IMR-90 (cell line): ENCODE data around the gene CTNND2. TPM values are rescaled to one million over a fixed set of nuclear protein-coding genes. Genes with fewer than 3 reads are reported as not detected.

ENCODE experiments used
- ATAC-seq: fragments of 200-7000 bp; cut with Tn5 transposase; 2 replicates; pipeline ENCODE4 v1.9.1; 2020; ENCODE audit warnings: low read depth, mild to moderate bottlenecking, moderate library complexity
- BruUV-seq: library from RNA; stranded (reverse); fragments of 400-500 nt; replicated peaks from 2 replicates; lab custom pipeline; 2021; lab: Mats Ljungman, UMichigan
- CTCF ChIA-PET: fragments of 300-600 bp; formaldehyde crosslinking; extraction: SDS; loops from one replicate; lab custom pipeline; 2021; ENCODE audit warnings: antibody characterized with exemption; lab: Yijun Ruan, JAX
- POLR2A ChIA-PET: fragments of 300-600 bp; sonication (Branson Sonifier 250); formaldehyde crosslinking; loops from one replicate; lab custom pipeline; 2022; ENCODE audit warnings: antibody characterized with exemption; ENCODE audit not compliant: unreplicated experiment; lab: Charles Lee
- DNase-seq: peaks from one replicate; pipeline ENCODE4 v3.0.0; 2013
- H2AFZ ChIP-seq: replicated peaks from 2 replicates; pipeline ENCODE3; 2013; ENCODE audit warnings: low read length, mild to moderate bottlenecking; ENCODE audit not compliant: poor library complexity
- H2AK5ac ChIP-seq: 2 replicates; pipeline ENCODE4 v1.6.1; 2013; ENCODE audit warnings: low read depth, low read length, inconsistent platforms
- H2AK9ac ChIP-seq: replicated peaks from 2 replicates; pipeline ENCODE3; 2013; ENCODE audit warnings: mild to moderate bottlenecking, low read depth, low read length, moderate library complexity; ENCODE audit not compliant: poor library complexity
- H2BK120ac ChIP-seq: 2 replicates; pipeline ENCODE4 v1.6.1; 2013; ENCODE audit warnings: low read depth, low read length, inconsistent platforms
- H2BK15ac ChIP-seq: 3 replicates; pipeline ENCODE4 v1.6.1; 2013; ENCODE audit warnings: low read depth, low read length, inconsistent platforms
- H2BK20ac ChIP-seq: 2 replicates; pipeline ENCODE4 v1.6.1; 2013; ENCODE audit warnings: low read depth, mild to moderate bottlenecking, inconsistent platforms, low read length, moderate library complexity
- H2BK5ac ChIP-seq: 2 replicates; pipeline ENCODE4 v1.6.1; 2013; ENCODE audit warnings: mild to moderate bottlenecking, low read depth, low read length, inconsistent platforms; ENCODE audit not compliant: poor library complexity, severe bottlenecking
- H3K14ac ChIP-seq: replicated peaks from 2 replicates; pipeline ENCODE4 v1.6.1; 2013; ENCODE audit warnings: low read depth, low read length, inconsistent platforms
- H3K18ac ChIP-seq: 2 replicates; pipeline ENCODE4 v1.6.1; 2013; ENCODE audit warnings: low read depth, low read length, control low read depth
- H3K23ac ChIP-seq: 2 replicates; pipeline ENCODE4 v1.6.1; 2013; ENCODE audit warnings: low read depth, low read length, inconsistent platforms
- H3K27ac ChIP-seq: 2 replicates; pipeline ENCODE4 v1.5.1; 2013; ENCODE audit warnings: mild to moderate bottlenecking, control low read depth, low read length; ENCODE audit not compliant: insufficient read depth
- H3K27me3 ChIP-seq: 2 replicates; pipeline ENCODE4 v1.6.1; 2013; ENCODE audit warnings: low read length; ENCODE audit not compliant: control insufficient read depth, insufficient read depth
- H3K36me3 ChIP-seq: 2 replicates; pipeline ENCODE4 v1.6.1; 2013; ENCODE audit warnings: low read length, mixed read lengths; ENCODE audit not compliant: control insufficient read depth, insufficient read depth
- H3K4ac ChIP-seq: 2 replicates; pipeline ENCODE4 v1.6.1; 2013; ENCODE audit warnings: low read depth, low read length, inconsistent platforms
- H3K4me1 ChIP-seq: 2 replicates; pipeline ENCODE4 v1.6.1; 2013; ENCODE audit warnings: low read length, mixed read lengths; ENCODE audit not compliant: control insufficient read depth, insufficient read depth
- H3K4me2 ChIP-seq: 2 replicates; pipeline ENCODE4 v1.6.1; 2013; ENCODE audit warnings: low read depth, mild to moderate bottlenecking, control low read depth, low read length, moderate library complexity
- H3K4me3 ChIP-seq: 2 replicates; pipeline ENCODE4 v1.5.1; 2013; ENCODE audit warnings: low read depth, mild to moderate bottlenecking, control low read depth, low read length, moderate library complexity; ENCODE audit not compliant: insufficient read depth
- H3K56ac ChIP-seq: 2 replicates; pipeline ENCODE4 v1.6.1; 2013; ENCODE audit warnings: low read length, inconsistent platforms; ENCODE audit not compliant: insufficient read depth; ENCODE audit errors: extremely low read depth
- H3K79me1 ChIP-seq, 2 experiments: 2 replicates each; pipeline ENCODE4 v1.6.1; 2013; ENCODE audit warnings: low read length in 2 of 2, inconsistent platforms in 1 of 2, low read depth in 1 of 2
- H3K9ac ChIP-seq: 2 replicates; pipeline ENCODE4 v1.6.1; 2013; ENCODE audit warnings: low read depth, low read length, control low read depth
- H3K9me1 ChIP-seq: 2 replicates; pipeline ENCODE4 v1.6.1; 2013; ENCODE audit warnings: low read length, inconsistent platforms; ENCODE audit not compliant: insufficient read depth
- H3K9me3 ChIP-seq: 2 replicates; pipeline ENCODE4 v1.6.1; 2013; ENCODE audit warnings: low read length; ENCODE audit not compliant: control insufficient read depth, insufficient read depth
- H4K20me1 ChIP-seq: 2 replicates; pipeline ENCODE4 v1.6.1; 2013; ENCODE audit warnings: low read length, inconsistent platforms; ENCODE audit not compliant: insufficient read depth
- H4K5ac ChIP-seq: 2 replicates; pipeline ENCODE4 v1.6.1; 2013; ENCODE audit warnings: mild to moderate bottlenecking, low read depth, low read length, control low read depth
- H4K8ac ChIP-seq, 2 experiments: 2 replicates each; pipeline ENCODE4 v1.6.1; 2013; ENCODE audit warnings: low read depth in 2 of 2, low read length in 2 of 2, control low read depth in 1 of 2, inconsistent platforms in 1 of 2
- H4K91ac ChIP-seq: 2 replicates; pipeline ENCODE4 v1.6.1; 2013; ENCODE audit warnings: low read depth, low read length, inconsistent platforms; ENCODE audit not compliant: insufficient read depth
- CEBPB ChIP-seq: IDR thresholded peaks from 2 replicates; pipeline ENCODE4 v1.6.1; 2012; ENCODE audit warnings: low read depth, low read length, improper control_type of control experiment
- MXI1 ChIP-seq: IDR thresholded peaks from 2 replicates; pipeline ENCODE4 v1.6.1; 2012; ENCODE audit warnings: low read depth, mild to moderate bottlenecking, low read length, moderate library complexity, borderline replicate concordance
- POLR2A ChIP-seq: IDR thresholded peaks from 2 replicates; pipeline ENCODE4 v1.6.1; 2012; ENCODE audit warnings: mild to moderate bottlenecking, low read depth, low read length
- RCOR1 ChIP-seq: IDR thresholded peaks from 2 replicates; pipeline ENCODE4 v1.6.1; 2012; ENCODE audit warnings: mild to moderate bottlenecking, low read length, improper control_type of control experiment; ENCODE audit not compliant: insufficient replicate concordance
- WGBS, 2 experiments: methylation state at CpG; one replicate each; pipeline versions ENCODE4 v1.1.5 to v1.1.7; 2013; ENCODE audit warnings: missing lambda C conversion rate in 2 of 2; ENCODE audit not compliant: insufficient read length in 1 of 2; ENCODE audit errors: extremely low coverage in 2 of 2; 5-methylcytosine and 5-hydroxymethylcytosine counted together
- dilution Hi-C: fragments of 300-500 bp; cut with HindIII; formaldehyde crosslinking; loops from one replicate; pipeline ENCODE4 v1.14.3; 2018; ENCODE audit warnings: low sequenced_read_pairs; ENCODE audit not compliant: unreplicated experiment
- in situ Hi-C: fragments of 300-500 bp; cut with MboI; formaldehyde crosslinking; loops from 3 replicates; pipeline ENCODE4 v1.14.3; 2019; ENCODE audit warnings: low sequenced_read_pairs, inconsistent platforms, mixed read lengths
- intact Hi-C: fragments of 100-400 bp; cut with micrococcal nuclease; formaldehyde crosslinking; loops from 2 replicates; pipeline ENCODE4 v1.10.0; 2022
- polyA plus RNA-seq, 3 experiments: library from polyadenylated mRNA; depleted of rRNA; stranded (reverse); fragments of >200 nt; gene quantifications; 2 replicates each; pipeline ENCODE4 v1.2.3, GENCODE V29; 2012; ENCODE audit warnings: low replicate concordance in 1 of 3
- total RNA-seq: library from RNA; depleted of rRNA; stranded (reverse); fragments of >200 nt; gene quantifications from 2 replicates; pipeline ENCODE4 v1.2.3, GENCODE V29; 2012

Gene CTNND2
- total and polyA plus RNA-seq, 2 of the 4 experiments (the other 2 are of a cell fraction) = not detected

- Histone ChIP-seq H4K20me1 (no peaks in the 10 kb centered on the region), H3K4me1 (no peaks in the 10 kb centered on the region), H3K79me1 (no peaks in the 10 kb centered on the region), H2BK120ac (no peak overlapping the region), H2BK15ac (no peak overlapping the region), H3K56ac (no peak overlapping the region), H2AK9ac (no peak overlapping the region), H3K9me1 (no peaks in the 10 kb centered on the region), H4K8ac (no peak overlapping the region), H2AFZ (no peak overlapping the region), H3K18ac (no peak overlapping the region), H2BK5ac (no peak overlapping the region), H3K9me3 (no peaks in the 10 kb centered on the region), H3K36me3 (no peaks in the 10 kb centered on the region), H4K5ac (no peak overlapping the region), H3K14ac (no peak overlapping the region), H4K91ac (no peak overlapping the region), H3K9ac (no peak overlapping the region), H2BK20ac (no peak overlapping the region), H2AK5ac (no peak overlapping the region), H3K4me2 (no peak overlapping the region), H3K4ac (no peak overlapping the region), H3K4me3 (no peak overlapping the region), H3K27ac (no peak overlapping the region), H3K23ac (no peak overlapping the region), H3K27me3 (no peaks in the 10 kb centered on the region)
- in situ Hi-C loops (no loop called here), intact Hi-C loops (no loop called here), dilution Hi-C loops (no loop called here)
- ATAC-seq (no peak), DNase-seq (no peak)
- TF ChIP-seq MXI1 (no peak), POLR2A (no peak), CEBPB (no peak), RCOR1 (no peak)
- ChIA-PET POLR2A (no interaction called here), CTCF (no interaction called here)
- WGBS, 2 experiments = no CpG with 5 or more reads among the region's 5 CpGs
- no TSS peak for BruUV-seq
These were observed 731.8 kb downstream of the CTNND2 start for GRCh38 chr5:11172484-11172883.
